Skin of body (tissue), 2 donors: Measurements from ENCODE around the gene FAM227B. TPM values are rescaled to one million over a fixed set of nuclear protein-coding genes. Genes with fewer than 3 reads are reported as not detected.
A peak's percentile ranks its signal among the peaks of the same experiment; 100 is the strongest.
"Not testable (repeated sequence)": the region's sequence is repeated elsewhere in the genome, so short reads cannot be mapped to it uniquely, and the experiment has no call there.

Source experiments
- DNase-seq: peaks from one replicate; lab custom pipeline; 2025; lab: John Stamatoyannopoulos, UW
- total RNA-seq: library from RNA; depleted of rRNA; stranded (reverse); fragments of >200 nt; gene quantifications from one replicate; pipeline ENCODE4 v1.2.3, GENCODE V29; 2014

FAM227B gene
- total RNA-seq, 1 donor from 2014 or later = 4.7 TPM

- DNase-seq = no peak
Observed at GRCh38 chr15:49439678-49440395, 180.8 kb downstream of the FAM227B start.

- DNase-seq = peak; percentile 36
Observed at GRCh38 chr15:49438962-49439631, 181.5 kb downstream of the FAM227B start.

GRCh38 chr15:49436751-49437150 lies 183.9 kb downstream of the FAM227B start:
- peak; percentile 34 for DNase-seq

GRCh38 chr15:49435174-49435573 lies 185.4 kb downstream of the FAM227B start:
- no peak for DNase-seq

GRCh38 chr15:49430046-49430445 lies 190.6 kb downstream of the FAM227B start:
- DNase-seq = no peak

- DNase-seq = peak; percentile 59
Observed at GRCh38 chr15:49428409-49429095, 192.1 kb downstream of the FAM227B start.

- no peak for DNase-seq
Observed at GRCh38 chr15:49427372-49427771, 193.2 kb downstream of the FAM227B start.

GRCh38 chr15:49424954-49425353 lies 195.7 kb downstream of the FAM227B start:
- no peak for DNase-seq

GRCh38 chr15:49423901-49424550 lies 196.6 kb downstream of the FAM227B start:
- peak; percentile 57 for DNase-seq

- DNase-seq = peak; percentile 83
Observed at GRCh38 chr15:49423021-49423420, 197.6 kb downstream of the FAM227B start, which contains the start of gene FGF7. FGF7 (plus strand) TSS chr15:49423242; CDS start chr15:49424298, 1,056 bp downstream.

GRCh38 chr15:49421991-49422390 lies 198.6 kb downstream of the FAM227B start:
- no peak for DNase-seq

- no peak for DNase-seq
Observed at GRCh38 chr15:49418811-49419210, 201.8 kb downstream of the FAM227B start.

- DNase-seq = no peak
Observed at GRCh38 chr15:49415638-49416037, 205.0 kb downstream of the FAM227B start.

GRCh38 chr15:49415149-49415548 lies 205.5 kb downstream of the FAM227B start:
- no peak for DNase-seq

- DNase-seq = peak; percentile 69
Observed at GRCh38 chr15:49412797-49413196, 207.8 kb downstream of the FAM227B start.

GRCh38 chr15:49410641-49411040 lies 210.0 kb downstream of the FAM227B start:
- peak; percentile 45 for DNase-seq

- no peak for DNase-seq
Observed at GRCh38 chr15:49406352-49407118, 214.1 kb downstream of the FAM227B start.

- DNase-seq = not testable (repeated sequence)
Observed at GRCh38 chr15:49402515-49403296, 217.9 kb downstream of the FAM227B start.

- DNase-seq = no peak
Observed at GRCh38 chr15:49387471-49387870, 233.1 kb downstream of the FAM227B start.

GRCh38 chr15:49383266-49383665 lies 237.4 kb downstream of the FAM227B start:
- DNase-seq = no peak
